Smooth muscle cell (in vitro differentiated cells): Measurements from ENCODE around the gene ATF2. TPM values are rescaled to one million over a fixed set of nuclear protein-coding genes. Genes with fewer than 3 reads are reported as not detected.

Experiments used
- DNase-seq: peaks from one replicate; lab custom pipeline; 2025; ENCODE audit not compliant: unreplicated experiment; lab: John Stamatoyannopoulos, UW
- H2AFZ ChIP-seq: fragments of 200-600 bp; sonication (generic); 2 replicates; pipeline ENCODE4 v1.6.0; 2016; ENCODE audit warnings: antibody characterized with exemption, low read depth, mild to moderate bottlenecking
- H3F3A ChIP-seq: fragments of 200-600 bp; sonication (generic); 2 replicates; pipeline ENCODE4 v1.6.0; 2017; ENCODE audit warnings: antibody characterized with exemption, low read depth
- H3K27ac ChIP-seq: fragments of 200-600 bp; sonication (generic); 2 replicates; pipeline ENCODE4 v1.5.1; 2016; ENCODE audit warnings: low read depth, mild to moderate bottlenecking
- H3K27me3 ChIP-seq: fragments of 200-600 bp; sonication (generic); 2 replicates; pipeline ENCODE4 v1.6.1; 2016; ENCODE audit warnings: low read depth, mild to moderate bottlenecking
- H3K36me3 ChIP-seq: fragments of 200-600 bp; sonication (generic); 2 replicates; pipeline ENCODE4 v1.5.1; 2016; ENCODE audit warnings: low read depth
- H3K4me1 ChIP-seq: fragments of 200-600 bp; sonication (generic); 2 replicates; pipeline ENCODE4 v1.5.1; 2016; ENCODE audit warnings: low read depth
- H3K4me2 ChIP-seq: fragments of 200-600 bp; sonication (generic); 2 replicates; pipeline ENCODE4 v1.6.0; 2016; ENCODE audit warnings: mild to moderate bottlenecking
- H3K4me3 ChIP-seq: fragments of 200-600 bp; sonication (generic); 2 replicates; pipeline ENCODE4 v1.5.1; 2016; ENCODE audit warnings: mild to moderate bottlenecking
- H3K79me2 ChIP-seq: fragments of 200-600 bp; sonication (generic); 2 replicates; pipeline ENCODE4 v1.6.0; 2016; ENCODE audit warnings: low read depth, mild to moderate bottlenecking
- H3K9ac ChIP-seq: fragments of 200-600 bp; sonication (generic); 2 replicates; pipeline ENCODE4 v1.6.0; 2016; ENCODE audit warnings: low read depth
- H3K9me3 ChIP-seq: fragments of 200-600 bp; sonication (generic); replicated peaks from 2 replicates; pipeline ENCODE4 v1.5.1; 2016; ENCODE audit warnings: low read depth
- H4K20me1 ChIP-seq: fragments of 200-600 bp; sonication (generic); 2 replicates; pipeline ENCODE4 v1.6.0; 2016; ENCODE audit warnings: low read depth
- WGBS: methylation state at CpG from one replicate; pipeline ENCODE4 v1.1.7; 2016; ENCODE audit warnings: low lambda C conversion rate; 5-methylcytosine and 5-hydroxymethylcytosine counted together
- polyA plus RNA-seq: library from polyadenylated mRNA; unstranded; fragments of >200 nt; fragmentation: Nextera tagmentation; extraction: Ambion mirVana; gene quantifications from 2 replicates; pipeline ENCODE4 v1.2.1, GENCODE V29; 2016
- total RNA-seq: library from RNA; depleted of rRNA; stranded (reverse); fragments of >200 nt; gene quantifications from 2 replicates; pipeline ENCODE4 v1.2.3, GENCODE V29; 2014
- TF ChIP-seq, protein P1 (sequence below): fragments of 200-600 bp; sonication (generic); IDR thresholded peaks from 2 replicates; pipeline ENCODE4 v1.5.1; 2017; ENCODE audit warnings: borderline replicate concordance, mild to moderate bottlenecking, antibody characterized with exemption; ENCODE audit not compliant: insufficient read depth, poor library complexity, severe bottlenecking

The ATF2 gene
- total and polyA plus RNA-seq, 2 experiments from 2014 or later, result 28.0 to 59.6 TPM

DNA sequence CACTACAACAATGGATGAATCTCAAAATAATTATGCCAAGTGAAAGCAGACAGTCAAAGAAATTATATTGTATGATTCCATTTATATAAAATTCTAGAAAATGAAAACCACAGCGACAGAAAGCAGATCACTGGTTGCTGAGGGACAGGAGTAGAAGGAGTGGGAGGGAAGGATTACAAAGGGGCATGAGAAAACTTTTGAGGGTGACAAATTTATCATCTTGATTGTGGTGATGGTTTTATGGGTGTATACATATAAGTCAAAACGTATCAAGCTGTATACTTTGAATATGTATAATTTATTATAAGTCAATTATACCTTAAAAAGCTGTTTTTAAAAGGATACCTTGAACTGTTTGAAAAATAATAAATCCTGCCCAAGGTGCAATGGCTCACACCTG lies 27.7 kb downstream of the ATF2 start:
- peaks cover 99% of the 10 kb centered on the region for H4K20me1 ChIP-seq
- no peak for DNase-seq
- peak overlapping the region; percentile 33 for H3K4me2 ChIP-seq
- no peak overlapping the region for H3K4me3 ChIP-seq
- TF ChIP-seq, protein P1, sequence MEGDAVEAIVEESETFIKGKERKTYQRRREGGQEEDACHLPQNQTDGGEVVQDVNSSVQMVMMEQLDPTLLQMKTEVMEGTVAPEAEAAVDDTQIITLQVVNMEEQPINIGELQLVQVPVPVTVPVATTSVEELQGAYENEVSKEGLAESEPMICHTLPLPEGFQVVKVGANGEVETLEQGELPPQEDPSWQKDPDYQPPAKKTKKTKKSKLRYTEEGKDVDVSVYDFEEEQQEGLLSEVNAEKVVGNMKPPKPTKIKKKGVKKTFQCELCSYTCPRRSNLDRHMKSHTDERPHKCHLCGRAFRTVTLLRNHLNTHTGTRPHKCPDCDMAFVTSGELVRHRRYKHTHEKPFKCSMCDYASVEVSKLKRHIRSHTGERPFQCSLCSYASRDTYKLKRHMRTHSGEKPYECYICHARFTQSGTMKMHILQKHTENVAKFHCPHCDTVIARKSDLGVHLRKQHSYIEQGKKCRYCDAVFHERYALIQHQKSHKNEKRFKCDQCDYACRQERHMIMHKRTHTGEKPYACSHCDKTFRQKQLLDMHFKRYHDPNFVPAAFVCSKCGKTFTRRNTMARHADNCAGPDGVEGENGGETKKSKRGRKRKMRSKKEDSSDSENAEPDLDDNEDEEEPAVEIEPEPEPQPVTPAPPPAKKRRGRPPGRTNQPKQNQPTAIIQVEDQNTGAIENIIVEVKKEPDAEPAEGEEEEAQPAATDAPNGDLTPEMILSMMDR, result no peak
- H3K9me3 ChIP-seq, result no peaks in the 10 kb centered on the region
- H3F3A ChIP-seq, result no peaks in the 10 kb centered on the region
- no peaks in the 10 kb centered on the region for H3K36me3 ChIP-seq
- 70% methylated on average over 2 of the region's 2 CpGs for WGBS
- peaks cover 4% of the 10 kb centered on the region for H3K4me1 ChIP-seq
- no peaks in the 10 kb centered on the region for H3K27me3 ChIP-seq
- H3K27ac ChIP-seq, result peak overlapping the region; percentile 21
- no peak overlapping the region for H3K9ac ChIP-seq
- H2AFZ ChIP-seq, result no peak overlapping the region
- H3K79me2 ChIP-seq, result peaks cover 80% of the 10 kb centered on the region

DNA sequence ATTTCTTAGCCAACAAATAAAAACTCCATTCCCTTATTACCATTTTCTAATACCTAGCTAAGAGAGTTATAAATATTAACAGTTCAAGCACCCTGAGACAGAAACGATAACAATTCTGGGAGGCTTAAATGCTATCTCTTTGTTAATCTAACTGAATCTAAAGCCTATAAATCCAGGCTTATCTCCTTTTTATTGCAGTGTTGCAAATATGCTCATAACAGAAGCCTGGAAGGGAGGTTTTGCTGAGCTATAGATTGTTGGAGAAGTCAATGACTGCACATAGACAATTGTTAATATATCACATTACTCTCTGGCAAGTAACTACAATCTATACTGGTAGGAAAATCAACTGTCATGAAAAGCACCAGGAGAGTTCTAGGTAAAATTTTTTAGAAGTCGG lies 30.2 kb downstream of the ATF2 start:
- H3K4me2 ChIP-seq, result no peak overlapping the region
- no peaks in the 10 kb centered on the region for H3K9me3 ChIP-seq
- H3K36me3 ChIP-seq, result no peaks in the 10 kb centered on the region
- H3K27me3 ChIP-seq, result no peaks in the 10 kb centered on the region
- no peak overlapping the region for H3K27ac ChIP-seq
- no peaks in the 10 kb centered on the region for H3F3A ChIP-seq
- H3K9ac ChIP-seq, result no peak overlapping the region
- peaks cover 92% of the 10 kb centered on the region for H4K20me1 ChIP-seq
- DNase-seq, result no peak
- TF ChIP-seq, protein P1, result no peak
- WGBS, result 75% methylated on average over 2 of the region's 2 CpGs
- peaks cover 4% of the 10 kb centered on the region for H3K4me1 ChIP-seq
- no peak overlapping the region for H2AFZ ChIP-seq
- H3K4me3 ChIP-seq, result no peak overlapping the region
- peaks cover 70% of the 10 kb centered on the region for H3K79me2 ChIP-seq

DNA sequence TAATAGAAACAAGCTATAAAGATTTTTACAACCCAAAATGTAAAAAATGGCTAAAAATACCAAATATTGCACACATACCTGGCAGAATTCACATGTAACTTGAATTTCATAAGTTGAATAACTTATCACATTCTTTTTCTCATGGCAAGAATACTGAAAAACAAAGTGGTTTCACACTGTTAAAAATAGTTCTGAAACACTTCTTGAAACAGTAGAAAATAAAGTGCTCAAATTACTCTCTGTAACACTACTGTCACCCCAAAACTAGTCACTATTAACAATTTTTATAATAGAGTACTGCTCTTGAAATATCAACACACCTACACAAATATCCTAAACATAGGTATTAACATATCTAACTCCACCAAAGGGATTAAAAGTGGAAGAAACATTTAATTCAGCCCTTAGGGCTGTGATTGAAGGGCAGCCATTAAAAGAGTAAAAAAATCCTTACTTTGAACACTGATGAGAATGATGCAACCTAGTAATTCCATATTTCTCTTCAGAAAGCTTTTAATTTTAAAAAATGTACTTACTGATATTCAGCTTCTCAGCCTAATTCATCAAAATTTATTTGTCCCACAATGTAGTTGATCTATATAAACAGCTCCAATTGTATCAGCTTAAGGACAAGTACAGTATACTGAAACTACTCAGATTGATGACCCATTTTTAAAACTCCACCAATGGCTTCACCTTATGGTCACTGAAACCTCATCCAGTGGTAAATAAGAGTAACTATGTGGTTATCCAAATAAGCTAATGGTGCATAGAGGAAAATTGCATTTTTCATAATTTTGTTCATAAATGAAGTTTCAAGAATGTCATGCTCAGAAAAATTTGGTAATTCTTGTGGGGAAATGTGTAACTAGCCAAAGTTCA lies 31.4 kb downstream of the ATF2 start:
- Histone ChIP-seq H3K4me1 (peaks cover 4% of the 10 kb centered on the region), H3K36me3 (no peaks in the 10 kb centered on the region), H3F3A (no peaks in the 10 kb centered on the region), H3K27me3 (no peaks in the 10 kb centered on the region), H3K4me2 (no peak overlapping the region), H3K9me3 (no peaks in the 10 kb centered on the region), H3K27ac (no peak overlapping the region), H4K20me1 (peaks cover 89% of the 10 kb centered on the region), H3K4me3 (no peak overlapping the region), H3K79me2 (peaks cover 65% of the 10 kb centered on the region), H2AFZ (no peak overlapping the region), H3K9ac (no peak overlapping the region)
- DNase-seq, result no peak
- TF ChIP-seq, protein P1, result no peak

DNA sequence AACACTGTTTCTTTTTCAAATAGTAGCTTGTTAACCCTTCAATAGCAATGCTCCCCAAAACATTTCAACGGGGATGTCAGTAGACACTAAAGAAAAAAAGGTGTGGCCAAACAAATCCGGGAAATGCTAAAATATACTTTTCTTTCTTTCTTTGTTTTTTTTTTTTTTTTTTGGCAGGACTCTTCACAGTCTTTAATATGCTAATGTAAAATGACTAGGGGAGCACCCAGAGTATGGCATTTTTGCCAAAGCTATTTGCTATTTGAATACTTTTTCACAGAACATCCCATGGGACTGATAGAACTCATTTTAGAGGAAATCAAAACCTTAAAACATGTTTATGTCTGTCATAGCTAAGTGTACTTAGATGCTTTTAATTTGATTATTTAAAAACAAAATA lies 32.1 kb downstream of the ATF2 start:
- Histone ChIP-seq H3K79me2 (peaks cover 66% of the 10 kb centered on the region), H3K4me3 (no peak overlapping the region)
- 83% methylated on average over 2 of the region's 2 CpGs for WGBS

More for the DNA sequence above, 32.1 kb downstream of the ATF2 start:
- H3K9me3 ChIP-seq, result no peaks in the 10 kb centered on the region
- DNase-seq, result no peak
- no peaks in the 10 kb centered on the region for H3K36me3 ChIP-seq
- H3F3A ChIP-seq, result no peaks in the 10 kb centered on the region
- H3K9ac ChIP-seq, result no peak overlapping the region
- no peak overlapping the region for H3K4me2 ChIP-seq
- no peak overlapping the region for H3K27ac ChIP-seq
- TF ChIP-seq, protein P1, result no peak
- H3K27me3 ChIP-seq, result no peaks in the 10 kb centered on the region
- H3K4me1 ChIP-seq, result peaks cover 4% of the 10 kb centered on the region
- H4K20me1 ChIP-seq, result peaks cover 89% of the 10 kb centered on the region
- no peak overlapping the region for H2AFZ ChIP-seq
